NCI-H510A treated with DMSO at 0.1 percent for 48 hours (cell line): ENCODE data around the gene DRG2.

Source experiments
- DNase-seq: peaks from one replicate; lab custom pipeline; 2025; lab: John Stamatoyannopoulos, UW

The DRG2 gene

GRCh38 chr17:18087610-18088491 lies at the start of gene DRG2:
DRG2 (plus strand) TSS chr17:18087948; CDS start chr17:18088024, 76 bp downstream.
- DNase-seq = peak; percentile 92

DNA sequence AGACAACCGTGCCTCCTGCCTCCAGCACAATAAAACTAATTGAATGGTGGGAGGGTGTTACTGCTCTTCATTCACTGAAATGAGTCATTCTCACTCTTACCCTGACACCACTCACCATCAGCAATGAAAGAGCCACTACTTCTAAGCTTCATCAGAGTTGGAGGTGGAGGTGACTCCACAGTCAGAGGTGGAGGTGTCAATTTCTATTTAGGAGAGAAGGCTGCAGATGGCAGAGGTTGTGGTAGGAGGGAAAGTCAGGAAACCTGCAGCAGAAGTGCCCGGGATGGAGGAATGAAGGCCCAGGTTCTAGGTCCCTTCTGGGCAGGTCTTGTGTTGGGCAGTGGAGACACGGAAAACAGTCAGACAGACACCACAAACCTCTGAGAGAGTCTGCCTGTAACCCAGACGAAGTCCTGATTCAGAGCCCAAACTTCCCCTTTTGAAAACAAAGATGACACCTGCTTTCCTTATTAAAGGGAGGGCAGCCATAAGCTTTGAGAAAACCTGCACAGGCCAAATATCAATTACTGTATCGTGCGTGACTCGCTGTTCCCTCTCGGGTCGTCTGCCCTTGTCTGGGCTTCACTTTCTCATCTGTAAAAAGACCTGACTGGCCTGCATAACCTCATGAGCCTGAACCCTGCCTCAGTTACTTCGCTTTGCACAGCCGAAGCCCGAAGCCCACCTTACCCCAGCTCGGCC lies 49.4 kb upstream of the DRG2 start:
- DNase-seq = no peak

GRCh38 chr17:18038861-18039534 lies 48.8 kb upstream of the DRG2 start, which contains the start of the genes ATPAF2 and GID4:
ATPAF2 (minus strand) TSS chr17:18039168; CDS start chr17:18039013, 155 bp downstream.
GID4 (plus strand) TSS chr17:18039408; CDS start chr17:18039465, 57 bp downstream.
- peak; percentile 97 for DNase-seq

- no peak for DNase-seq
Observed at GRCh38 chr17:18039535-18040260, 48.0 kb upstream of the DRG2 start.

DNA sequence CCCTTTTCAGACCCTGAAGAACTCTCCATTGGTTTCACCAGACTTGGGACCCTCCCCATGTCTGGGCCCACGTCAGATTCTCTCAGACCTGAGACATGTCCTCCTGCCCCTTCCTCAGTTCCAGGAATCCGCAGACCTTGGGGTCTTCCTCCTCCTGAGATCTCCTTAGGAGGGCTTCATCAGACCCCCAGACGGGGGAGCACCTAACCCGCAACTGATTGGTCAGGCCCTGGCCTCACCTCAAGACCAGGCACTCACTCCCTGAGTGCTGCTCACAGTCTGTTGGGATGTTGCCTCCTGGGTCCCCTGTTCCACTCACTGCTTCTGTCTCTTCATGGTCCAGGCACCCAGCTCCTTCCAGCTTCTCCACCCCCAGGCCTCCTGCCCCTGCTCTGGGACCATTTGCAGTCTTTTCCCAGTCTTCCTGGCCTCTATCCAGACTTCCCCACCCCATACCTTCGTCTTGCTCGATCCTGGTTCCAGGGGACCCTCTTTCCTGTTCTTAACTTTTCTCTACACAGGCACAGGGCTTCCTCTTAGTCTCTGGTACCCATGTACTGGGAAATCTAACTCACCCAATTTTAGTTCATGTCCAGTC lies 47.4 kb upstream of the DRG2 start:
- no peak for DNase-seq

- DNase-seq = no peak
Observed at GRCh38 chr17:18041776-18042175, 46.0 kb upstream of the DRG2 start.

DNA sequence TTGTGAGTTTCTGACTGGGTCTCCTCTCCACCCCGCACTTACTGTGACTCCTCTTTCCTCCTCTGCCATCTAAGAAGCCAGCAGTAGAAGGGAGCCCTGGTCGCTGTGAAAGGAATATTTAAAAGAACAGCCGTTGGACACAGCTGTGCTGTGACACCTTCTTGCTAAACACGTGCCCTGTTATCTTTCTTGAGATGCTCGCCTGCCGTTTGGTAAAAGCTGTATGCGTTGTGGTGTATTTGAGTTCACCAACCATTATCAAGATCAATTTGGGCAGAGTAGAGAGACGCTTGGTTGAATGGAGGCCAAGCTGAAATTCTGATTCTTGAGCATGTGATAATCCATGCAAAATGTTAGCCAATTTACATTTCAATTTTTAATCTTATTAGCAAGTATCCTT lies 44.8 kb upstream of the DRG2 start:
- no peak for DNase-seq

DNA sequence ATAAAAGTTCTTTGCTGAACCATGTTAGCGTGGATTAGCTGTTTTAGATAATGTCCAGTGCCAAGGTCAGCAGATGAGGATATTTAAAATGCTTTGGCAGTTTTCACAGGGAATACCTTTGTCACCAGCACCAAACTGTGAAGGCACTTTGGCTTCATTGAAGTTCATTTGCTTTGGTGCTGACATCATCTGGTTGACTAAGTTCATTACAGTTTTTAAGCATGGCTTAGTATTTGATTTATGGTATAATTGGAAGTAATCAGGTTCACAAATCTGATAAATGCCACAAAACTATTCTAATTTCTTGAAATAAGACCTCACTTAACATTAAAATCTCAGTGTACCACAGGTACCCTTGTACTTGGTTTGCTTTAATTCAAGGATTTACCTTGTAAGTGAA lies 44.3 kb upstream of the DRG2 start:
- no peak for DNase-seq

GRCh38 chr17:18044609-18045008 lies 43.1 kb upstream of the DRG2 start:
- DNase-seq = no peak

- DNase-seq = no peak
Observed at GRCh38 chr17:18045691-18046350, 41.9 kb upstream of the DRG2 start.

- no peak for DNase-seq
Observed at GRCh38 chr17:18055597-18055996, 32.2 kb upstream of the DRG2 start.

GRCh38 chr17:18056214-18056613 lies 31.5 kb upstream of the DRG2 start:
- DNase-seq = no peak

- no peak for DNase-seq
Observed at GRCh38 chr17:18059283-18059682, 28.5 kb upstream of the DRG2 start.

GRCh38 chr17:18064053-18064452 lies 23.7 kb upstream of the DRG2 start:
- no peak for DNase-seq

DNA sequence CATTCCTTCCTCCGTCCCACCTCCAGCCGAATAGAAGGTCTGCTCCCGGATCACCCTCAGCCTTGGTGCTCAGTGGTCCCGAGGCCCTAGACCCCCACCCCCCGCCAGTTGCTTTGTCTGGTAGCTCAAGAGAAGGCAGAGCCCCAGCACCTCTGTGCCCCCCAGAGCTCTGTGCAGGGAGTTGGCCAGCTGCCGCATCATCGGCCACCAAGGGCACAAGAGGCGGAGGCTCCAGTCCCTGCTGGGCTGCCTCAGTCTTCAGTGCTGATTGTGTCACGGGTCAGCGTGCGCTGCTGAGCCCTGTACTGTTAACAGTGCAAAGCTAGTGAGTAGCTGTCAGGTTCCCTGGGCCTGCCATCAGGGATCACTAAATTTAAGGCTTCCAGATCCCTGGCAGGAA lies 22.2 kb upstream of the DRG2 start:
- DNase-seq = no peak

DNA sequence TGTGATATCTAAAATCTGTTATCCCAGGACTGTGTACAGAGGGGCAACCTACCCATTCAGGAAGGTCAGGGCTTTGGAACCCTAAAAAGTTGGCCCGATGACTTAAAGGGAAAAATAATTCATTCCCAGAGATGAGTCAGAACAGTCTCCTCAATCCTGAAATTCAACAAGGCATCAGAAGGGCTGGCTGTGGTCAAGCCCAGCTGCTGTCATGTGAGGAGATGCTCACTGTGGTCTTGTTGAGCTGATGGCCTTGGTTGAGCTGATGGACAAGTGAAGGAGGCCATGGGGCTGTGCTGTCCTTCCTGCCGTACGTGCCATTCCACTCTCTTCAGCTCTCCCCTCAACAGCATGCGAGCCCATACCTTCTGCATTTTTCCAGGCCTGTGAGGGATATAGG lies 20.9 kb upstream of the DRG2 start:
- DNase-seq = no peak

DNA sequence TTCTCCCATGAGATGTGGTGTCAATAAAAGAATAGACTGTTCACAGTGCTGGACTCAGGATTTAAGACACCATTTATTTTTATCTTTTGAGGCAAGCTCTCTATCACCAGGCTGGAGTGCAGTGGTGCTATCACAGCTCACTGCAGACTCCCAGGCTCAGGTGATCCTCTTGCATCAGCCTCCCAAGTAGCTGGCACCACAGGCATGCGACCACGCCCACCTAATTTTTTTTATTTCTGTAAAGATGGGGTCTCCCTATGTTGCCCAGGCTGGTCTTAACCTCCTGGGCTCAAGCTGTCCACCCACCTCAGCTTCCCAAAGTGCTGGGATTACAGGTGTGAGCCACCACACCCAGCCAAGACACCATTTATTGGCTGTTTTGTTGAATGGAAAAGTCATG lies 18.6 kb upstream of the DRG2 start:
- DNase-seq = no peak

- peak; percentile 8 for DNase-seq
Observed at GRCh38 chr17:18070861-18071340, 16.8 kb upstream of the DRG2 start.

- DNase-seq = no peak
Observed at GRCh38 chr17:18071751-18072150, 16.0 kb upstream of the DRG2 start.

DNA sequence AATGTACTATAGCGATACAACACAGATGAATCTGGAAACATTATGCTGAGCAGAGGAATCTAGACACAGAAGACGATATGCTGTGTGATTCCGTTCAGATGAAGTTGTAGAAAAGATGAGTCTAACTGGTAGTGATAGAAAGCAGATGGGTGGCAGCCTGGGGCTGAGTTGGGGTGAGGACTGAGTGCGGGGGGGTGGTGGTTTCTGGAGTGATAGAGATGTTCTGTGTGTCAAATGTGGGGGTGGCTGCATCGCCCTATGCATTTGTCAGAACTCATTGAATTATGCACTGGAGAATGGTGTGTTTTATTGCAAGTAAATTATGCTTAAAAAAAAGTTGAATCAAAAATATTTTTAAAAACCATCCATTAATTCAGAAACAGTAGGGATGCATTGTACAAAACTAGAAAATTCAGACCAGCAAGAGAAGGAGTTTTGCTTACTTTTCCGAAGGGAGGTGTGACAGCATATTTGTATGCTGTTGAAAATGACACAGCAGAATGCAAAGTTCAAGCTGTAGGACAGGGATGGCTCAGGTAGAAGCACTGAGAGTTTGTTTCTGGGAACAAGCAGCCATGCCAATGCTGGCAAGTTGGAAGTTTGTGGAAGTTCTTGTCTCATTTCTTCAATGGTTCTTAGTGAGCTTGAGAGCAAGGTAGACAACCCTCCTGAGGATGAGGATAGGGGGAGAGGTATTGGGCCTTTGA lies 13.0 kb upstream of the DRG2 start:
- DNase-seq = no peak
